GM21717 (cell line): ENCODE data around the gene LRP8.

Experiments
- ATAC-seq: cut with Tn5 transposase; IDR thresholded peaks from one replicate; pipeline ENCODE4 v1.9.1; 2021; ENCODE audit warnings: mild to moderate bottlenecking, moderate library complexity; ENCODE audit not compliant: unreplicated experiment

The LRP8 gene

DNA sequence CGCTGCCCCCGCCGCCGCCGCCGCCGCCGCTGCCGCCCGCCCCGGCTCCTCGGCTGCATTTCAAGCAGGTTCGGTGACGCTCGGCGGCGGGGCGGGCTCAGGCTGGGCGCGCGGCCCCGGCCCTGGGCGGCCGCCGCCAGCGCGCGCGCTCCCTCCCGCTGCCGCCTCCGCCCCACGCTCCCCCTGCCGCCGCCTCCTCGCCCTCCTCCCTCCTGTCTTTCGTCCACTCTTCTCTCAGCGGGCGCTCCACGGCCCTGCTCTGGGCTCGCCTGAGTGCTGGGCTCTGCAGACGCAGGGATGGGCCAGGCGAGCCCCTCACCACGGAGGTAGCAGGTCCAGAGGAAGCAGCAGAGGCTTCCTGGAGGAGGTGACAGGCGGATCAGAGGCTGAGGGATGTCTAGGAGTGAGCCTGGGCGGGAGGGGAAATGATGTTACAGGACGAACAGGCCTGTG, at the start of gene LRP8:
LRP8 (minus strand) TSS at position 62 of the 453 bp plus-strand sequence. CDS start 158 bp downstream, outside the sequence.
- ATAC-seq, result peak; percentile 43

DNA sequence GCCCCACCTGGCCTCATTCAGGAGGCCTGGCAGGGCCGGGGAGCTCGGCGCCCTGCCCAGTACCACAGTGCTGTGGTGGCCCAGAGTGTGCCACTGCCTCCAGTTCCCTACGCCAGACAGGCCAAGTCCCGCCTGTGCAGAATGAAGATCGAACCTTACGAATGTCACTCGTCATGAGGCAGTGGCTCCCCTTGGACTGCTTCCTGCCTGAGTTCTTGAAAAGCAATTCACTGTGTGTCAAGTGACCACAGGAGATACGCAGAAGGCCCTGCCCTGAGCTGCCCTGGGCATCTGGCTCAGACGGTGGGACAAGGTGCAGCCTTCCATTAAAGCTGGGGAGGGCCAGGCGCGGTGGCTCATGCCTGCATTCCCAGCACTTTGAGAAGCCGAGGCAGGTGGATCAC, 49.6 kb upstream of the LRP8 start:
- no peak for ATAC-seq

DNA sequence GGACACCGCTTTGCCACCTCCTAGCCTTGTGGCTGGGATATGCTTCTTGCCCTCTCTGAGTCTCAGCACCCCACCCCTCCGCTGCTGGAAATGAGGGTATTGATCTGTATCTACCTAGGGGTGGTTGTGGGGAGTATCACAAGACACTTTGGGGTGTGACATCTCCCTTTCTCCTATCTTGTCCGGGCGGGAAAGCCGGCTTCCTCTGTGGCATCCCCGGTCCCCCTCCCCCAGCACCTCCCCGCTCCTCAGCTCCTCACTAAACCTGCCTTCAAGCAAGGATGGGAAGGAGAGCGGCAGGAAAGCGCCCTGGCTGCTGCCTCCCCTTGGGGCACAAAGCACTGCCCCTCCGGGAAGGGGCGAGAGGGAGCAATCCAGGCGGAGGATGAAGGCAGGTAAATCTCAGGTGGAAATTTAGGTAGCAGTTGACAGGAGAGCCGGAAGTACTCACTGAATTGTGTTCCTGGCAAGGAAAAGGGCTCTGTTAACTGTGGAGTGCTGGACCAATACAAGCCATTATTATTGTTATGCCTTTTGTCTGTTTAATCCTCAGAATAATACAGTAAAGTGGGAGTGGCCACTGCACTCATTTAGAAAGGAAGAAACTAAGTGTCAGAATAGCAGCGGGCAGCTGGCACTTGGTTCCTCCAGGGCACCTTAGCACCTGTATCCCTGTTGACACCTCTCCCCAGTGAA, 49.0 kb upstream of the LRP8 start:
- no peak for ATAC-seq

DNA sequence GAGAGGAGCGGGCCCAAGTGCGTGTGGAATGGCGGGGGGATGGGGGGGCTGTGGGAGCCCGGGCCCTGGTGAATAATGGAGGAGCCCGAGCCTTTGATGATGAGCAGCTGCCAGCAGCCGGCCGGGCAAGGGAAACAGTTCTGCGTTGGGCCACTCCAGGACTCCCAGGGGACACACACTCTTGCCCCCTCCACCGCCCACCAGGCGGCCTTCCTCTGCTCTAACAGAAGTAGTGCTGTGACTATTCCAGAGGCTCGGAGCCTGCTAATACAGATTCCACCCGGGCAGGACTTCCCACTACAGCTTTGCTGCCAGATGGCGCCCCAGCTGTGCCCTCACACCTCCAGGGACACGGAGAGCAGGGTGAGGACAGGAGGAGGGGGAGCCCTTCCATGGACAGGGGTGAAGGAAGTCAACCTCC, 48.2 kb upstream of the LRP8 start:
- no peak for ATAC-seq

DNA sequence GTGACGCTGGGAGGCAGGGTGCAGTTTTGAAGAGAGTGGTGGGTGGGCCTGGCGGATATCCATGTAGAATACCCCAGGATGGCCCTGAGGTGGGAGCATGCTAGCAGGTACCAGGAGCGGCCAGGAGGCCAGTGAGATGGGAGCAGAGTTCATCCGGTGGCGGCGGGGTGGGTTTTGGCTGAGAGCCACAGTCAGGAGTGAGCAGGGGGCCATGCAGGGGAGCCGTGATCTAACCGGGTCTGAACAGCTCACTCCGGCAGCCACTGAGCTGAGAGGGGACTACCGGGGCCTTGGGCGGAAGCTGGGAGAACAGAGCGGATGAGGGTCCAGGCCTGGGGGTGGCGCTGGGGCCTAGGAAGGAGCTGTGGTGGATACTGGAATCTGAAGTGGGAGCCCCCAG, 47.6 kb upstream of the LRP8 start:
- ATAC-seq, result no peak

DNA sequence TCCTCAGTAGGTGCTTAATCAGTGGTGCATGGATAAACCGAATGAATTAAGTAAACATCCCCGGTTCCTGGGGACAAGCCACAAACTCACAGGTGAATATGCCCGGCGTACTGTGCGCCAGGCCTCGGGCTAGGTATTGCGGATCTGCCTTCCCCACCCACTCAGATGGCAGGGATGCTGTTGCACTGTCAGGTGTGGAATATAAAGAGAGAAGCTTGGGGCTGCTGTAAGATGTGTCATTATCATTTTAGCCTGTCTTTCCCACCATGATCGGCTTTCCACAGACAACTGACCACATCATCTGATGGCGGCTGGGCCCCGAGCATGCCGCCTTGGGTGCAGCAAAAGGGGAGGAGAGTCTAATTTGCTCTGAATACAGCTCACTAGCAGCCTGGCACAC, 45.4 kb upstream of the LRP8 start:
- ATAC-seq, result no peak

DNA sequence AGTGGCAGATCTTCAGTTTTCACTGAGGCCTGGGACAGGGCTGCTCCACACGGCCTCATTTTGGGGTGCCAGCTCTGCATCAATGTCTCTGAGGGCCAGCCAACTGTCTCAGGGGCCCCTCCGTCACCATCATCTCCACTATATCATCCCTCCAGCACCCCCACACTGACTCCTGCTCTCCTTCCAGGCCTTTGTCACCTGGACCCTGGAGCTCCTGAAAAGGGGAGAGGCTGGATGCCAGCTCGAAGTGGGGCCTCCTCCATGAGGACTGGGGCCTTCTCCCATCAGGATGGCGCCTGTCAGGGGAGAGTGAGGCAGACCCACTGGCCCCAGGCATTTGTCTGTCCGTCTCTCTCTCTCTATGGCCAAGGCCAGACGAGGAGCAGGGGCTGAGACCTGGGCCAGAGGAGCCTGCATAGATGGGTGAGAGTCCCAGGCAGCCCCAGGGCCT, 44.7 kb upstream of the LRP8 start:
- no peak for ATAC-seq

DNA sequence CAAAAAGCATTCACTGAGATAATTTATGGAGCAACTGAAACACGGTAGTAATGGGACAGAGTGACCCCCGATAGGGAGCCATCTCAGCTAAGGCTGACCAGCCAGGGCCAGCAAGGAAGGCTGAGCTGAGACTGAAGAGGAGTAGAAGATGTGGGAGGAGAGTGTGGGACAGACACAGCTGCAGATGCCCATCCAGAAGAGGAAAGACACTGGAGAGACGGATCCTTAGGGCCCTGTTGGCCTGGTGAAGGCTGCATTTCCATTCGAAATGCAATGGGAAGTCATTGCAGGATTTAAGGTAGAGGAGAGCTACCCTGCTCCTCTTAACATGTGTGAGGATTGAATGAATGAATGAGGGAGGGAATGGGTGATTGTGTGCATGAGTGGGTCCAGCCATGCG, 44.0 kb upstream of the LRP8 start:
- no peak for ATAC-seq

DNA sequence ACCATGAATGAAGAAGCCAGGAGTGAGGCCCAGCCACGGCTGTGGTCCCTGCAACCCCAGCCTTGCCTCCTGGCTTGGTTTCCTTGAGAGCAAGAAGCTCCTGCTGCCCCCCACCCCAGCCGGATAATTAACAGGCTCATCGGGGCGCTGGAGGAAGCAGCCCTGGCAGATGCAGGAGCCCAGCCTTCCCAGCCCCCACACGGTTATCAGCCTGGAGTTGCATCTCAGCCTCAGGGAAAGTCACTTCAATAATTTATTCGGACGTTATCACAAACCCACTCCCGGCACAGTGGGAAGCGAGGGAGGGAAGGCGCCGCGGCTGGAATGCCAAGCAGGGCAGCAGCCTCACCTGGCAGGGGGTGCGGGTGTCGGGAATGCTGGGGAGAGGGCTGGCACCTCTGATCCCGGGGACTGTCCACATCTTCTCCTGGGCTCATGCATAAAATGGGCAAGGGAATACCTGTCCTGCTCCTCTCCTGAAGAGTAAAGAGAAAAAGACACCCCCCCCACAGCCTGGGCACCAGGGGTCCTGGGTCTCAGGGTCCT, 43.3 kb upstream of the LRP8 start:
- no peak for ATAC-seq

DNA sequence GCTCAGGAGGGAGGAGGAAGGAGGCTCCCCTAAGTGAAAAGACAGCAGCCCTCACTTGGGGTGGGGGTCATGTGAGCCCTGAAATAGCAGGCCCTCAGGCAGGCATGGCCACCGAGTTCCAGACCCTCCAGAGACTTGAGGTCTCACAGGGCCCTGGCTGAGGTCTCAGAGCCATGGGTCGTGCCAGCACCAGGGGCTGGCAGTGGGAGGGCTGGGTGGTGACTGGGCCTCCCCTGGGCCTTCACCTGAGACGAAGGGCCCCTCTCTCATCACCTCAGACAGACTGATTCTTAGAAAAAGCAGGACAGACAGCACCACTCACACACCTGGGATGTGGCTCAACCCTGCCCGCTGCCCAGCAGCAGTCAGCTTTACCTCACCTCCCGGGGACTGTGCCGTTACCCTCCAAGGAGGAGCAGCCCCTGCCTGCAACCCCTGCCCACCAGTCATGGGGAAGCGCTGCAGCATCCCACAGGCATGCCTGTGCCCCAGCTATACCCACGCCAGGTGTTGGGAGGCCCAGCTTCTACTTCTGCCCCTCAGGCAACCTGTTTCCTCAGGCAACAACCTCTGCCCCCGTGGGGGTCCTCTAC, 42.6 kb upstream of the LRP8 start:
- ATAC-seq, result no peak

DNA sequence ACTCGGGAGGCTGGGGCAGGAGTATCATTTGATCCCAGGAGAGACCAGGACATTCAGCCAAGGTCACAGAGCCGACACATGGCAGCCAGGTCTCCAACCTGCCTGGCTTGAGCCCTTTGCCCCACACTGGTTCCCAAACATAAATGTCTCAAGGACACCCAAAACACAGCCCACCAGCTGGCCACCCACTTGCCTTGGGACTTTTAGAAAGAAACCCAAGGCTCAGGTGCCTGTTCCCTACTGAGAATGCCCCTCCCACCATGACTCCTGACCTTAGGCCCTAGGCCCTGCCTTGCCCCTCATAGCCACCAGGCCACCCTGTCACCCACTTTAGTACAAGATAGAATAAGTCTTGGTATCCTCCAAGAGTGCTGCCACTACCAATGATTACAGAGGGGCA, 41.9 kb upstream of the LRP8 start:
- ATAC-seq, result no peak

DNA sequence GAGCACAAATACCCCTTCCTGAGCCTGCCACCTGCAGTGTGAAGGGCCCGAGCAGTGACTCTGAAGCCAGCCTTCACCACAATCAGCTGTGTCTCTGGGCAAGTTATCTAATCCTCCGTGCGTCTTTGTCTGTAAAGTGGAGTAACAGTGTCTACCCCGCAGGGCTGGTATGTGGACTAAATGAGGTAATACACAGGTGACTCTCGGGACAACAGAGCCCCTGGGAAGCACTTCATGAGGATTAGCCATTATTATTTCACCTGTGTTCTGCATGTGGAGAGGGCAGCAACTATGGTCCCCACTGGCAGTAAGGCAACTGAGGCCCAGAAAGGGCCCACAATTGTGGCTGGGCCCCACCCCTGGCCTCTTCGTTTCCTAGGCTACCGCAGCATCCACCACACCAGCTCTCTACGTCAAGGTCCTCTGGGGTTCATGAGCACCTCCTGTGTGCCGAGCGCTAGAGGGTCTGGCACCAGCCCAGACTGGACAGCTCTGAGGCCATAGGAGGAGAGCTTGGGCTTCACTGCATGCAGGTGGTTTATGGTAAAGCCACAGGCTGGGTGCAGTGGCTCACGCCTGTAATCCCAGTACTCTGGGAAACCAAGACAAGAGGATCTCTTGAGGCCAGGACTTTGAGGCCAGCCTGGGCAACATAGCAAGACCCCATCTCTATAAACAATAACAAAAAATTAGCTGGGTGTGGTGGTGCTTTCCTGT, 41.3 kb upstream of the LRP8 start:
- no peak for ATAC-seq

DNA sequence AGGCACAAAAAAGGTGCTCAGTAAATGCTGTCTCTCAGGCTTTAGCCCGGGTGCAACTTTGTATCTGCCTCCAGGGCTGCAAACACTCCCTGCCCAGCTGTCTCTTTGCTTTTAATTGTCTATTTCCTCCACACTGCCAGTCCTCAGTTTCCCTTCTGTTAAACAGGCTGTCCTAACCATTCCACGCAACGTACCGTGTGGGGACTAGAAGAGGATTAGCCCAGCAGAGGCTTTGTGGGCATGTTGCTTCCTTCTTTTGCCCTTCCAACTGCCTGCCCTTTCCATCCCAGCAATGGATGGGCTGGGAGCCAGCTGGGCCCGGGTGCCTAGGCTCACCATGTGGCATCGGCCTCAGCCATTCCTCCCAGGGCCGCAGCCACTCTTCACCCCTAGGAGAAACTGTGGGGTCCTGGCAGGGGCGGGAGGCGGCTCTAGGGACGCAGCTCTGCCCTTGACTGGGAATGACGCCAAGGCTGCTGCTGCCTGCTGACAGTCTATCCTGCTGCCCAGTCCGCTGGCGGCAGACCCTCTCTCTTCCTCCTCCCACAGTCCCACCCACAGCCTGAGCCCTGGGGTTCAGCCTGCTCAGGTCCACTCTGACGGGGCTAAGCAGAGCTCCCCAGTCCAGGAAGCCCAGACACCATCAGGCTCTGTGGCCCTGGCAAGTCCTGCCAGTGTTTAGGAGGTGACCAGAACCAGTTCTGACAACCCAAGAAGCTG, 40.6 kb upstream of the LRP8 start:
- ATAC-seq, result no peak

DNA sequence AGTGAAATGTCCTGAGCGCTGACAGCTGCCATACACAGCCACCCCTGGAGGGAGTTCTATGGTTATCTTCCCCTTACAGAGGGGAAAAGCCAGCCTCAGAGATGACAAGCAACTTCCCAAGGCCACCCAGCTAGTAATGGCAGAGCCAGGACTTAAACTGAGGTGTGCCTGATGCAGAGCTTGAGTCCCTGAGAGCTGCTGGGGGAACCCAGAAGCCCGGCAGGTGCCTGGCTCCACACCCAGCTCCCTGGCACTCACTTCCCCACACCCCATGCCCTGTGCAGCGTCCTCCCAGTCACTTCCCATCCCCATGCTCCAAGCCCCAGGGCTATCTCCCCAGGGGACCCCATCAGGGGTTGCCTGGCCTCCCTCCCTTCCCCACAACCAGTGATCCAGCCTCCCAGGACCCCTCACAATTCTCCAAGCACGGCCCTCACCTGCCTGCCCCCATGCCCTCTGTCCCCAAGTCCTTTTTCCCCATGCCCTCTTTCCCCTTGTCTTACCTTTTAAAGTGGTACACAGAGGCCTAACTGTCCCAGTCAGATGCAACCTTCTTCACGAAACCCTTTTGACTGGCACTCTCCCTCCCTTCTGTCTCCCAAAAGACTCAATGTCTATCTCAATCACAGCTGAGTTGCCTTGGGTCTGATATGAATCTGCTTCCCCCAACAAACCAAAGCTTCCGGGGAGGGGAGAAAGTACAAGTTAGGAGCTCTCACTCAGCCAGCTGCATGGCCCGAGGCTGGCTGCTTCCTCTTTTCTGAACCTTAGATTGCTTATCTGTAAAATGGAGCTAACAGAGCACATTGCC, 39.8 kb upstream of the LRP8 start:
- ATAC-seq, result peak; percentile 89

DNA sequence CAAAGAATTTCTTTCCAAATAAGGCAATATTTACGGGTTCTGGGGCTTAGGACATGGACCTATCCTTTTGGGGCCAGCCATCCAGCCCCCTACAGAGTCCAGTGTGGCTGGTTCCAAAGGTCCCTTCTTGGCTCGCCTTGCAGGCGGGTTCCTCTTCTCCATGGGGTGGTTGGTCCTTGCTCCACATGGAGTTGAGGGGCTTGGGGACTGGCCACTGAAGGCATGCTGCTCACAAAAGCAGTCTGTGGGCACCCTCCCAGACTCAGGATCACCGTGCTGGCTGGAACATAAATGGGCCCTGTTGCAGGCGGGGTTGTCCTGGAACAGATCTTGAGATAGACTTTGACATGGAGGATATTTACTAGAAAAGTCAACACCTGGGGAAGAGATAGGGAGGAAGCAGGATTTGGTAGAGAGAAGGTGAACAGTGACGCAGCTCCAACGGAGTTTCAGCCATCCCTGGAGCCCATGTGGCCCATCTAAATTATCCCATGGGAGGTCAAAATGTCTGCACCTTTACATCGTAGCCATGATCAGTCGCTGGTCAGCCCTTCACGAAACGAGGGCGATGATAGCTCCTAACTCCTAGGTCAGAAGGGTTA, 39.1 kb upstream of the LRP8 start:
- ATAC-seq, result no peak

DNA sequence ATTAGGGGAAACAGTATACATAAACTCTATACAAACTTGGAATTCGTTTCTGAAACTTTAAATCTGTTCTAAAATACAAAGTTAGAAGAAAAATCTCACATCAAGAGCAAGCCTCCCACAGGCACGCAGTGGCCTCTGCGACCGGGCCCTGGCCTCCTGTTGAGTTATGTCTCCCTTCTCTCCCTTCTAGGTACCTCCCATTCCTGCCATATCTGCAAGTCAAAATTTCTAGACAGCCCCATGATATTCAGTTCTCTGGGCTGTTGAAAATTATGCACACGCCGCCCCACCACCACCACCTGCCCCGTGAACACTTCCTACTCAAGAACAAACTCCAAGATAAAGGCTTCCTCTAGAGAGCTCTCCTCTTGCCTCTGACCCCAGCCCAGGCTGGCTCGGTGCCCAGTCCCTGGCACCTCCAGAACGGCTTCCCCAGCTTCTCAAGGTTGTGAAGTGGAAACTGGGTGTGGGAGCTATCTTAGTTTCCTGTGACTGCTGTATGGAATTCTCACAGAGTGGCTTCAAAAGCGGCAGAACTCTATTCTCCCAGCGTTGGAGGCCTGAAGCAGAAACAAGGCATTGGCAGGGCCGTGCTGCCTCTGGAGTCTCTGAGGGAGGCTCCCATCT, 37.7 kb upstream of the LRP8 start:
- no peak for ATAC-seq

DNA sequence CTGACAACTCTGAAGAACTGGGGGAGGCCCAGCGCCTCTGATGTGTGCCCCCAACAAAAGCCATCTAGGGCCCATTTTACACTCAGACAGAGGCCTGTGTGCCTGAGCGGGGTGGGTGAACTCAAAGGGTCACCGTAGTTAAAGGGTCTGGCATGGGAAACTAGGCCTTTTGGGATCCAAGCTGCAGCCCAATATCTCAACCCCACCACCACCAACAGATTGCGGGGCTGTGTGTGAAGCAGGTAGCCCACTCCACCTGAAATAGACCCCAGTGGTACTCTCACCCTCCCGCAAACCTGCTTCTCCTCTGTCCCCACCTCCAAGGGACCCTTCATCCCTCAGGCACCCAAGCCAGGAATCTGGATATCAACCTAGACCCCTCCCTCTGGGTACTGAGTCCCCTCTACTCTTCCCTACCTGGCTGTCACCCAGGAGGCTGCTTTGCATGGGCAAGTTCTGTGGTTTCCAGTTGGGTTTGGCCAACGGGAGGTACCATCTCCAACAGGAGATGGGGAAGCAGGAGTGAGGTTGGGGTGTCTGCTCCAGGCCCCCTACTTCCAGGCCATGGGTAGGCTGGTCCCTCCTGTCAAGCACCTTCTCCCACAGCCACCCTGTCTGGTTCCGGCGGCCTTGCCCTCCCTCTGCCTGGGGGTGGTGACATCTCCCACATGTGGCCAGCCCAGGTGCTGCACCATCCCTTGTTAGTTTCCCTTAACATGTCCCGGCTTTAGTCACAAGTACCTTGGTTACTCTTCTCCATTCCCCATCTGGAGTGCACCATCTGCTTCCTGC, 35.2 kb upstream of the LRP8 start:
- ATAC-seq, result no peak

DNA sequence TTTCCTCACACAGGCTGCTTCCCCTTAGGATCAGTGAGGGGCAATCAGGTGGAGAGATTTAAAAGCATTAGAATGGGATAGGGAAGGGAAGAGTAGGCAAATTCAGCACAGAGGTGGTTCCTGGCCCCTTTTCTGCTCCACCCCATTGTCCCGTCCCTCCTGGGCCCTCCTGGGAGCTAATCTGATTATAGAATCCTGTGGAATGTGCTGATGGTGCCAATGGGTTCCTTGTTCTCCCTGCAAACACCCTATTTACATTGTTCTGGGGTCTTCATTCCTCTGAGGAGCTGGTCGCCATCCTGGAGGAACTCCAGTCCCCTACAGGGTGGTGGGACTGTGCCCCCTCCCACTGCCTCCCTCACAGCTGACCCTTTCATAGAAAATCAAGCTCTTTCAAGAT, 34.4 kb upstream of the LRP8 start:
- no peak for ATAC-seq

DNA sequence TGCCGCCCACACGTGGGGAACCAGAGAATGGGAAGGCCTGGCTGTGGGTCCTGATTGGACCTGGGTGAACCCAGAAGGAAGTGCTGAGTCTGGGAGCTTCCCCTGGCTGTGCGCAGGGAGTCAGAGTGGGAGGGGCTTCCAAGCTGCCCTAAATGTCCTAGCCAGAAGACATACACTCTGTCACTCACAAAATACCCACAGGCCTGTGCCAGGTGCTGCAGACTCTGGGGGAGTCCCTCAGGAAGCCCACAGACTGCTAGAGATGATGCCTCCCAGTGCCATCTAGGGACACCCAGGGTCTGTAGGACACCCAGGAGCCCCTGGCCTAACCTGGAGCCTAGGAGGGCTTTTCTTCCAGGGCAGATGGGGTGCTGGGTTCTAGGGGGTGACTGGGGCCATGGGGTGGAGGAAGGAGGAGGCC, 33.7 kb upstream of the LRP8 start:
- ATAC-seq, result no peak
